Heart left ventricle (tissue), 16 donors: Measurements from ENCODE around the gene DCUN1D2. TPM values are rescaled to one million over a fixed set of nuclear protein-coding genes. Genes with fewer than 3 reads are reported as not detected.

ENCODE experiments used
- ATAC-seq, 4 donors: fragments of 200-7000 bp; cut with Tn5 transposase; one replicate each; pipeline ENCODE4 v1.9.1; 2020 to 2022; ENCODE audit warnings: moderate library complexity in 4 of 4, mild to moderate bottlenecking in 3 of 4, moderate number of reproducible peaks in 1 of 4
- DNase-seq, 5 donors: peaks; one replicate each; pipeline ENCODE4 v3.0.0-alpha.2; 2020
- H3K27ac ChIP-seq, 12 donors: fragments of 200-600 bp; sonication (generic) in 4 of 12; one replicate each; pipeline versions ENCODE4 v1.5.0 to v1.8.0; 2016 to 2022; ENCODE audit warnings: mild to moderate bottlenecking in 2 of 12
- H3K27me3 ChIP-seq, 9 donors: fragments of 200-600 bp; sonication (generic) in 2 of 9; one replicate each; pipeline versions ENCODE4 v1.5.1 to v1.8.0; 2016 to 2022; ENCODE audit warnings: mild to moderate bottlenecking in 3 of 9
- H3K36me3 ChIP-seq, 9 donors: fragments of 200-600 bp; sonication (generic) in 2 of 9; one replicate each; pipeline versions ENCODE4 v1.5.0 to v1.8.0; 2018 to 2022; ENCODE audit warnings: mild to moderate bottlenecking in 2 of 9
- H3K4me1 ChIP-seq, 12 donors: fragments of 200-600 bp; sonication (generic) in 4 of 12; one replicate each; pipeline versions ENCODE4 v1.5.0 to v1.8.0; 2016 to 2022; ENCODE audit warnings: mild to moderate bottlenecking in 3 of 12
- H3K4me3 ChIP-seq, 12 donors: fragments of 200-600 bp; sonication (generic) in 4 of 12; one replicate each; pipeline versions ENCODE4 v1.5.0 to v1.8.0; 2017 to 2022; ENCODE audit warnings: mild to moderate bottlenecking in 9 of 12, moderate library complexity in 4 of 12
- H3K9me3 ChIP-seq, 12 donors: fragments of 200-600 bp; sonication (generic) in 4 of 12; one replicate each; pipeline versions ENCODE4 v1.5.0 to v1.8.0; 2016 to 2022; ENCODE audit warnings: mild to moderate bottlenecking in 1 of 12
- CTCF ChIP-seq, 12 donors: fragments of 200-600 bp; sonication (generic) in 4 of 12; IDR thresholded peaks; one replicate each; pipeline versions ENCODE4 v1.5.0 to v1.8.0; 2018 to 2022; ENCODE audit warnings: antibody characterized with exemption in 12 of 12, mild to moderate bottlenecking in 5 of 12
- POLR2A ChIP-seq, 2 donors: fragments of 450-650 bp; IDR thresholded peaks; one replicate each; pipeline ENCODE4 v1.6.1; 2017; ENCODE audit warnings: antibody characterized with exemption in 2 of 2, mild to moderate bottlenecking in 2 of 2, moderate library complexity in 2 of 2
- WGBS, 4 donors: extraction: QIAGEN DNeasy Blood & Tissue Kit in 2 of 4; methylation state at CpG; one replicate each; pipeline versions ENCODE4 v1.1.5 to v1.1.7; 2013 to 2018; 5-methylcytosine and 5-hydroxymethylcytosine counted together
- intact Hi-C, 10 donors: fragments of 100-400 bp; cut with DNase I; formaldehyde crosslinking; loops; one replicate each; pipeline versions ENCODE4 v1.11.1 to v1.14.2; 2022
- polyA plus RNA-seq, 2 donors: library from polyadenylated mRNA; stranded (reverse); fragments of 200-250 nt; gene quantifications; one replicate each; pipeline ENCODE4 v1.2.3, GENCODE V29; 2013
- total RNA-seq, 9 donors: library from RNA; depleted of rRNA in 2 of 9; stranded (reverse); fragments of >200 nt in 2 of 9; fragmentation: NEBNext Ultra II Directional in 3 of 9; extraction: Animal tissue kit (Norgen Biotek cat#: 25700) in 3 of 9; gene quantifications; one replicate each; pipeline versions ENCODE4 v1.1.0 to v1.2.4, GENCODE V29; 2016 to 2023
- donor health status: ischemic (EF 13 %, LVEDD 7.1; RV severe dilation, severe dysfunction).
- donor health status: healthy with polysubstance abuse.
- donor health status: DM: no; HTN: yes; CAD: no.
- donor health status: DM: no; HTN: no; CAD: no.
- donor health status: ischemic (EF 25% LVEDD 6.9; RV normal size, moderate dysfunction).
- donor health status: ischemic (EF 25% LVEDD 5.7; RV mildly dilated, moderate dysfunction).
- donor health status: healthy.
- donor health status: DM: yes; HTN: yes; CAD: no.
- donor health status: ischemic (EF 35%, LVEDD 5.7; RV mildly dilated, moderate dysfunction).
- donor health status: nonischemic (EF 11% LVEDD 7.7; RV severe dilation, severe dysfunction).
- donor health status: DM: yes; HTN: yes; CAD: no.
- donor health status: PGD.
- donor health status: ischemic (EF 29% LVEDD 5.4; RV normal size, mild dysfunction).
- donor health status: nonischemic (EF 23%, LVEDD 6.1; RV moderate dilation, normal function).

DCUN1D2 gene
- total and polyA plus RNA-seq, 11 donors = 68.7 to 247 (median 153) TPM

GRCh38 chr13:113449693-113450347, 40.7 kb downstream of the DCUN1D2 start:
- TF ChIP-seq CTCF (IDR thresholded peaks at IDR 0.05) = no peak
- TF ChIP-seq POLR2A (IDR thresholded peaks at IDR 0.05) = no peak
- Histone ChIP-seq H3K27me3 (no peaks in the 10 kb centered on the region), H3K36me3 (peaks cover 0 to 10% (median 4%) of the 10 kb centered on the region in 9 donors), H3K4me3 (peak overlapping the region in 11 of 12 donors; percentile 32 to 76 (median 64)), H3K9me3 (no peaks in the 10 kb centered on the region), H3K27ac (peak overlapping the region; percentile 17 to 96 (median 72)), H3K4me1 (peaks cover 3 to 60% (median 31%) of the 10 kb centered on the region in 12 donors)
- intact Hi-C loops = loop anchor here in 3 of 10 donors (2.0 to 5.0 kb wide), 2 partner anchors 41 to 42 kb away; partner anchors contain the start of gene DCUN1D2 (in 3 of the 3)
- ATAC-seq (no peak), DNase-seq (peak in 1 of 5 donors; percentile 24)
- WGBS, 4 donors = 46 to 63% (median 59%) methylated on average over 13 of the region's 13 CpGs

GRCh38 chr13:113448885-113449692, 41.4 kb downstream of the DCUN1D2 start:
- Histone ChIP-seq H3K27me3 (no peaks in the 10 kb centered on the region), H3K4me1 (peaks cover 3 to 59% (median 31%) of the 10 kb centered on the region in 12 donors), H3K36me3 (peaks cover 0 to 14% (median 0%) of the 10 kb centered on the region in 9 donors), H3K4me3 (peak overlapping the region in 11 of 12 donors; percentile 32 to 76 (median 64)), H3K27ac (peak overlapping the region; percentile 37 to 96 (median 72)), H3K9me3 (no peaks in the 10 kb centered on the region)
- TF ChIP-seq CTCF (IDR thresholded peaks at IDR 0.05) = no peak
- TF ChIP-seq POLR2A (IDR thresholded peaks at IDR 0.05) = no peak
- WGBS, 4 donors = 34 to 44% (median 38%) methylated on average over 28 to 29 of the region's 29 CpGs
- ATAC-seq (peak; percentile 0 to 25 (median 12)), DNase-seq (peak in 2 of 5 donors; percentile 43 to 67)
- intact Hi-C loops = loop anchor here in 1 of 10 donors (2.0 kb wide), 1 partner anchor 42 kb away; the partner anchor contains the start of gene DCUN1D2

GRCh38 chr13:113448545-113448884, 42.0 kb downstream of the DCUN1D2 start:
- no peak for TF ChIP-seq POLR2A (IDR thresholded peaks at IDR 0.05)
- TF ChIP-seq CTCF (IDR thresholded peaks at IDR 0.05) = no peak
- ATAC-seq = peak; percentile 13 to 53 (median 44)
- H3K27ac ChIP-seq = peak overlapping the region; percentile 37 to 96 (median 72)

More at GRCh38 chr13:113448545-113448884, 42.0 kb downstream of the DCUN1D2 start:
- peak overlapping the region in 11 of 12 donors; percentile 16 to 76 (median 64) for H3K4me3 ChIP-seq
- no peaks in the 10 kb centered on the region for H3K9me3 ChIP-seq
- intact Hi-C loops = loop anchor here in 1 of 10 donors (2.0 kb wide), 1 partner anchor 42 kb away; the partner anchor contains the start of gene DCUN1D2
- WGBS, 4 donors = 22 to 31% (median 24%) methylated on average over 6 of the region's 6 CpGs
- peak in 3 of 5 donors; percentile 64 to 83 (median 80) for DNase-seq
- peaks cover 0 to 18% (median 2%) of the 10 kb centered on the region in 9 donors for H3K36me3 ChIP-seq
- H3K27me3 ChIP-seq = no peaks in the 10 kb centered on the region
- H3K4me1 ChIP-seq = peaks cover 3 to 57% (median 31%) of the 10 kb centered on the region in 12 donors
